DOHH2 (cell line): ENCODE measurements around the gene SH2D1B.
"Not testable (repeated sequence)": the region's sequence is repeated elsewhere in the genome, so short reads cannot be mapped to it uniquely, and the experiment has no call there.

Source experiments
- CTCF ChIP-seq: fragments of 200-600 bp; sonication (generic); IDR thresholded peaks from one replicate; pipeline ENCODE4 v1.5.1; 2014; ENCODE audit warnings: antibody characterized with exemption, mild to moderate bottlenecking, low read depth, low read length; ENCODE audit not compliant: poor library complexity, severe bottlenecking
- EZH2phosphoT487 ChIP-seq: fragments of 200-600 bp; sonication (generic); IDR thresholded peaks from 2 replicates; pipeline ENCODE4 v1.6.1; 2017; ENCODE audit warnings: borderline replicate concordance, mild to moderate bottlenecking, antibody characterized with exemption, low read length, moderate library complexity, mixed read lengths

- TF ChIP-seq CTCF, EZH2phosphoT487: not testable (repeated sequence)
Measured at GRCh38 chr1:162419450-162419931, 7.6 kb upstream of the SH2D1B start.
